Measurements from ENCODE around the gene ZNF638.

ZNF638 gene

DNA sequence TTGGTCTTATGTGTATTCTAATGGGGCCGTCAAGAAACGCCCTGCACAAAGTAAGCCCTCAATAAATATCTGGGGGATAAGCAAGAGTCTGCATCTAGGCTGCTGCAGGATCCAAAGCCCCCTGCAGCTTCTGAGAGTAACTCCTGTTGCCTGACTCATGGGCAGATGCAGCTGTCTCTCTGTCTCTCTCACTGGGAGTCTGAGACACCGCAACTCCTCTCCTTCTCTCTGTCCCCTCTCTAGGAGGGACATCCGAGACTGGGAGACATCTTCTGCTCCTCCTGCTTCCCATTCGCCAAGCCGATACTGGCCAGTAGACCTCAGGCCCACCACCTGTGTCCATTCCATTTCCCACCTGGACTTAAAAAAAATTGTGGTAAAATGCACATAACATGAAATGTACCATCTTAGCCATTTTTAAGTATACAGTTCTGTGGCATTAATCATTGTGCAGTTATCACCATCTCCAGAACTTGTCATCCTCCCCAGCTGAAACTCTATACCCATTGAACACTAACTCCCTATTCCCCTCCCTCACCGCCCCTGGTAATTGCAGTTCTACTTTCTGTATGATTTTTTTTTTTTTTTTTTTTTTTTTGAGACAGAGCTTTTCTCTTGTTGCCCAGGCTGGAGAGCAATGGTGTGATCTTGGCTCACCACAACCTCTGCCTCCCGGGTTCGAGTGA is 141.9 kb downstream of the ZNF638 start:
- TF ChIP-seq FOXP2 (optimal IDR thresholded peaks at IDR 0.05; ENCODE audit: borderline replicate concordance, extremely low read depth, extremely low read length, insufficient read depth) (no peak), REST (IDR thresholded peaks at IDR 0.05; ENCODE audit: insufficient read depth in 1 of 2, low read depth in 2 of 2, low read length in 2 of 2) (no peak), TAF1 (IDR thresholded peaks at IDR 0.05; ENCODE audit: borderline replicate concordance, insufficient read depth, low read length) (no peak), POLR2AphosphoS5 (IDR thresholded peaks at IDR 0.05; ENCODE audit: low read depth, low read length) (no peak), SIN3A (IDR thresholded peaks at IDR 0.05; ENCODE audit: borderline replicate concordance, insufficient read depth, low read length) (no peak)

GRCh38 chr2:71474116-71474743 is 142.6 kb downstream of the ZNF638 start:
- TF ChIP-seq FOXP2 (optimal IDR thresholded peaks at IDR 0.05; ENCODE audit: borderline replicate concordance, extremely low read depth, extremely low read length, insufficient read depth) (no peak), POLR2AphosphoS5 (IDR thresholded peaks at IDR 0.05; ENCODE audit: low read depth, low read length) (no peak), REST (IDR thresholded peaks at IDR 0.05; ENCODE audit: insufficient read depth in 1 of 2, low read depth in 2 of 2, low read length in 2 of 2) (no peak), SIN3A (IDR thresholded peaks at IDR 0.05; ENCODE audit: borderline replicate concordance, insufficient read depth, low read length) (no peak), TAF1 (IDR thresholded peaks at IDR 0.05; ENCODE audit: borderline replicate concordance, insufficient read depth, low read length) (no peak)

- TF ChIP-seq REST (IDR thresholded peaks at IDR 0.05; ENCODE audit: insufficient read depth in 1 of 2, low read depth in 2 of 2, low read length in 2 of 2) = no peak
- no peak for TF ChIP-seq TAF1 (IDR thresholded peaks at IDR 0.05; ENCODE audit: borderline replicate concordance, insufficient read depth, low read length)
- TF ChIP-seq POLR2AphosphoS5 (IDR thresholded peaks at IDR 0.05; ENCODE audit: low read depth, low read length) = no peak
- no peak for TF ChIP-seq SIN3A (IDR thresholded peaks at IDR 0.05; ENCODE audit: borderline replicate concordance, insufficient read depth, low read length)
- no peak for TF ChIP-seq FOXP2 (optimal IDR thresholded peaks at IDR 0.05; ENCODE audit: borderline replicate concordance, extremely low read depth, extremely low read length, insufficient read depth)
Measured at GRCh38 chr2:71474744-71475397, 143.3 kb downstream of the ZNF638 start.

DNA sequence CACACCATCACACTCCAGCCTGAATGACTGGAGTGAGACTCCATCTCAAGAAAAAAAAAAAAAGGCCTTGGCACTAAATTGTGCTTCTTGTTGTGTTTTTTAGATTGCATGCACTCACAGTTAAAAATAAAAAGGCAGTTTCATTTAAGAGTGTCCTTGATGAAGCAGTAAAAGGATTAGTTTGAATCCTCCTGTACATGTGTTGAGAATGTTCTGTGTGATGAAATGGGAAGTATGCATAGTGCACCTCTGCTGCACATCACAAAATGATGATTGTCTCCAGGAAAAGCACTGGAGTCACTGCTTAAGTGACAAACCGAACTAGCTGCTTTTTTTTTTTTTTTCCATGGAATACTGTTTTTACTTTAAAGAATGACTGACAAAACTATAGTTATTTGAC is 144.9 kb downstream of the ZNF638 start:
- TF ChIP-seq REST (IDR thresholded peaks at IDR 0.05; ENCODE audit: insufficient read depth in 1 of 2, low read depth in 2 of 2, low read length in 2 of 2) (no peak), POLR2AphosphoS5 (IDR thresholded peaks at IDR 0.05; ENCODE audit: low read depth, low read length) (no peak), FOXP2 (optimal IDR thresholded peaks at IDR 0.05; ENCODE audit: borderline replicate concordance, extremely low read depth, extremely low read length, insufficient read depth) (no peak), SIN3A (IDR thresholded peaks at IDR 0.05; ENCODE audit: borderline replicate concordance, insufficient read depth, low read length) (no peak), TAF1 (IDR thresholded peaks at IDR 0.05; ENCODE audit: borderline replicate concordance, insufficient read depth, low read length) (no peak)
